Measurements from ENCODE around the gene OR51B5.
"Not testable (repeated sequence)": the region's sequence is repeated elsewhere in the genome, so short reads cannot be mapped to it uniquely, and the experiment has no call there.

Gene OR51B5

DNA sequence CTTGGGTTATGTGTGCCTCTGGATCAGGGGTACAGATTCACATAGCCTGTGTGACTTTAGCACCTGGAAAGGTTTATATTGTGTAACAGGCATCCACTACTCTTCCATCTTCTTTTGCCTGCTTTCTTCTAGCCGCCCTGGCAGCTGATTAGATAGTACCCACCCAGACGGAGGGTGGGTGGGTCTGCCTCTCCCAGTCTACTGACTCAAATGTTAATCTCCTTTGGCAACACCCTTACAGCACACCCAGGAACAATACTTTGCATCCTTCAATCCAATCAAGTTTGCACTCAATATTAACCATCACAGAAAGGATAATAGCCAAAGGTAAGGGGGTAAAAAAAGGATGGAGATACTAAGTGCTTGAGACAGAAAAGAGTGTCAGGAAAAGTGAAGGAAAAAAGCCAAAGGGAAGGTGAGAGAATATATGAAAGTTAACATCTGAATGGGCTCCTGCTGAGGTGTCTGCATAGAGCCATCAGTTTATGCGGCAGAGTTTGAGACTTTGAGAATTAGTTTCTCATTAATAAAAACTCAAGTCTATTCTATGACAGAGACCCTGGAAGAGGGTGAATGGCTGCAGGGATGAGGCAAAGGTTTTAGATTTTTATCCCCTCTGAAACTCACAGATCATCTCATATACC is 5.3 kb upstream of the OR51B5 start:
- Histone ChIP-seq H3K36me3 (ENCODE audit: control insufficient read depth, insufficient read depth, low read length) (no peaks in the 10 kb centered on the region), H3K79me2 (ENCODE audit: control insufficient read depth, insufficient read depth, low read length) (no peaks in the 10 kb centered on the region), H3K4me1 (ENCODE audit: control insufficient read depth, low read depth, low read length) (peaks cover 3% of the 10 kb centered on the region), H2BK15ac (replicated peaks; ENCODE audit: low read depth) (no peak overlapping the region), H3K9ac (ENCODE audit: low read length) (no peak overlapping the region), H3K23ac (ENCODE audit: low read length) (no peak overlapping the region), H2BK120ac (ENCODE audit: low read depth, low read length) (no peak overlapping the region), H4K5ac (ENCODE audit: low read length) (no peak overlapping the region), H2BK5ac (ENCODE audit: low read length) (no peak overlapping the region), H3K79me1 (ENCODE audit: low read length) (no peaks in the 10 kb centered on the region), H4K8ac (ENCODE audit: low read depth, low read length) (no peak overlapping the region), H3K56ac (ENCODE audit: low read length) (no peak overlapping the region), H3K4me2 (ENCODE audit: low read length) (no peak overlapping the region), H3K4ac (ENCODE audit: low read depth, low read length) (no peak overlapping the region), H3K27ac (ENCODE audit: low read depth, low read length) (no peak overlapping the region), H3K4me3 (ENCODE audit: low read length) (no peak overlapping the region), H3K18ac (ENCODE audit: low read length) (no peak overlapping the region), H3K27me3 (ENCODE audit: insufficient read depth, low read length, poor library complexity) (no peaks in the 10 kb centered on the region), H2AK5ac (ENCODE audit: low read length) (no peak overlapping the region)
- WGBS (ENCODE audit: extremely low coverage, insufficient coverage, low lambda C conversion rate) = no CpG with 5 or more reads among the region's 3 CpGs
- no peak for DNase-seq

DNA sequence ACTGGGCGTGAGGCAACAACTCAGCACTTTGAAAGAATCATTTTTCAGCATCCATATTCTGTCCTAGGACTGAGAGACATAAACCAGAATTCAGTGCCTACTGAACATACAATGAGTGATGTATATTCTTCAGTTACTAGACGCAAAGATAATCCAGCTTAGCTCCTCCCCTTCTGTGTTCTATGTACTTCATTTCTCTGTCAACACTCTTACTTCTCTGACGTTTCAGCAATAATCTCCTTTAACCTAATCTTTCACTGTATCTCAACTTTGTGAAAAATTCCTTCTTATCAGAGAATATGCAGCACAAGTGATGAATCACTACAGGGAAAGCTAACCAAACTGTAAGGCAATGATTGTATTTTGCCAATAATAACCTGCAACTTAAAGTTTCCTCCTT is 2.5 kb upstream of the OR51B5 start:
- no CpG with 5 or more reads among the region's 3 CpGs for WGBS (ENCODE audit: extremely low coverage, insufficient coverage, low lambda C conversion rate)
- H3K18ac ChIP-seq (ENCODE audit: low read length) = no peak overlapping the region
- no peaks in the 10 kb centered on the region for H3K36me3 ChIP-seq (ENCODE audit: control insufficient read depth, insufficient read depth, low read length)
- no peak overlapping the region for H3K4me3 ChIP-seq (ENCODE audit: low read length)
- no peak overlapping the region for H4K5ac ChIP-seq (ENCODE audit: low read length)
- no peak overlapping the region for H3K4me2 ChIP-seq (ENCODE audit: low read length)
- no peak overlapping the region for H3K4ac ChIP-seq (ENCODE audit: low read depth, low read length)
- H3K23ac ChIP-seq (ENCODE audit: low read length) = no peak overlapping the region
- no peak overlapping the region for H2AK5ac ChIP-seq (ENCODE audit: low read length)
- H3K79me2 ChIP-seq (ENCODE audit: control insufficient read depth, insufficient read depth, low read length) = no peaks in the 10 kb centered on the region
- H2BK5ac ChIP-seq (ENCODE audit: low read length) = no peak overlapping the region
- H4K8ac ChIP-seq (ENCODE audit: low read depth, low read length) = no peak overlapping the region
- peaks cover 3% of the 10 kb centered on the region for H3K4me1 ChIP-seq (ENCODE audit: control insufficient read depth, low read depth, low read length)
- H2BK120ac ChIP-seq (ENCODE audit: low read depth, low read length) = no peak overlapping the region
- no peak overlapping the region for H3K9ac ChIP-seq (ENCODE audit: low read length)
- no peak overlapping the region for H2BK15ac ChIP-seq (replicated peaks; ENCODE audit: low read depth)
- H3K56ac ChIP-seq (ENCODE audit: low read length) = no peak overlapping the region
- H3K27me3 ChIP-seq (ENCODE audit: insufficient read depth, low read length, poor library complexity) = no peaks in the 10 kb centered on the region
- H3K27ac ChIP-seq (ENCODE audit: low read depth, low read length) = no peak overlapping the region
- no peak for DNase-seq
- H3K79me1 ChIP-seq (ENCODE audit: low read length) = no peaks in the 10 kb centered on the region

DNA sequence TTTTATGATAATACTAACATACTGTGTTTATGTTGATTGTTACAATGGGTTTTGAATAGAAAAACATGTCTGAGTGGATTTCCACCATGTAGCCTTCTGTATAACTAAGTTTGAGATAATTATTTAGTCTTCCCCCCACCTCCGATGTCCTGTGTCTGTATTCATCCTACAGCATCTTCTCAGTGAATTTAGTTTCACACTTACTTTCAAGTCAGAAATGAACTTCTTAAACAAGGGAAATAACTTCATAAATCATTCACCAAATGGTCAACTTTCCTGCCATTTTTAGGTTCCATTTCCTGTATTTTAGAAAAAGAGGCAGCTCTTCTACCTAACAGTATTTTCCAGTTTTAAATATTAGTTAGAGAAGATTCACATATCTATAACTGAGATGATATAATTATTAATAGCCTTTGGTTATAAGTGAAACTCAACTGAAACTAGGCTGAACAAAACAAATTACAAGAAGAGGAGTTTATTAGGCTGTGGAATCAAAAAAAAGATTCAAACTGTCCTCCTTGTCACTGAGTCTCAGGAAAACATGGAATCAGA is 3.5 kb downstream of the OR51B5 start:
- no peak overlapping the region for H4K5ac ChIP-seq (ENCODE audit: low read length)
- H3K4me1 ChIP-seq (ENCODE audit: control insufficient read depth, low read depth, low read length) = peaks cover 3% of the 10 kb centered on the region
- H3K9ac ChIP-seq (ENCODE audit: low read length) = no peak overlapping the region
- no peak overlapping the region for H3K56ac ChIP-seq (ENCODE audit: low read length)
- no peak overlapping the region for H3K4me3 ChIP-seq (ENCODE audit: low read length)
- no CpG with 5 or more reads among the region's 1 CpG for WGBS (ENCODE audit: extremely low coverage, insufficient coverage, low lambda C conversion rate)
- H3K4me2 ChIP-seq (ENCODE audit: low read length) = no peak overlapping the region
- no peak overlapping the region for H2BK15ac ChIP-seq (replicated peaks; ENCODE audit: low read depth)
- no peaks in the 10 kb centered on the region for H3K79me1 ChIP-seq (ENCODE audit: low read length)
- H3K36me3 ChIP-seq (ENCODE audit: control insufficient read depth, insufficient read depth, low read length) = no peaks in the 10 kb centered on the region
- no peak overlapping the region for H3K18ac ChIP-seq (ENCODE audit: low read length)
- H4K8ac ChIP-seq (ENCODE audit: low read depth, low read length) = no peak overlapping the region
- no peak overlapping the region for H2BK5ac ChIP-seq (ENCODE audit: low read length)
- H3K79me2 ChIP-seq (ENCODE audit: control insufficient read depth, insufficient read depth, low read length) = no peaks in the 10 kb centered on the region
- H2AK5ac ChIP-seq (ENCODE audit: low read length) = no peak overlapping the region
- H3K27ac ChIP-seq (ENCODE audit: low read depth, low read length) = no peak overlapping the region
- no peak overlapping the region for H3K23ac ChIP-seq (ENCODE audit: low read length)
- DNase-seq = no peak
- H3K4ac ChIP-seq (ENCODE audit: low read depth, low read length) = no peak overlapping the region
- H3K27me3 ChIP-seq (ENCODE audit: insufficient read depth, low read length, poor library complexity) = no peaks in the 10 kb centered on the region
- H2BK120ac ChIP-seq (ENCODE audit: low read depth, low read length) = no peak overlapping the region

DNA sequence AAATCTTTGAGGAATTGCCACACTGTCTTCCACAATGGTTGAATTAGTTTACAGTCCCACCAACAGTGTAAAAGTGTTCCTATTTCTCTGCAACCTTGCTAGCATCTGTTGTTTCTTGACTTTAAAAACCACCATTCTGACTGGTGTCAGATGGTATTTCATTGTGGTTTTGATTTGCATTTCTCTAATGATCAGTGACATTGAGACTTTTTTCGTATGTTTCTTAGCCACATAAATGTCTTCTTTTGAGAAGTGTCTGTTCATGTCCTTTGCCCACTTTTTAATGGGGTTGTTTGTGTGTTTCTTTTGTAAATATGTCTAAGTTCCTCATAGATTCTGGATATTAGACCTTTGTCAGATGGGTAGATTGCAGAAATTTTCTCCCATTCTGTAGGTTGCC is 6.1 kb downstream of the OR51B5 start:
- H3K79me2 ChIP-seq (ENCODE audit: control insufficient read depth, insufficient read depth, low read length); H3K18ac ChIP-seq (ENCODE audit: low read length); H3K23ac ChIP-seq (ENCODE audit: low read length); H3K79me1 ChIP-seq (ENCODE audit: low read length); H3K27ac ChIP-seq (ENCODE audit: low read depth, low read length); H3K4me2 ChIP-seq (ENCODE audit: low read length); H3K4me3 ChIP-seq (ENCODE audit: low read length); H3K9ac ChIP-seq (ENCODE audit: low read length); H3K4ac ChIP-seq (ENCODE audit: low read depth, low read length); H2BK5ac ChIP-seq (ENCODE audit: low read length); H3K56ac ChIP-seq (ENCODE audit: low read length); H4K8ac ChIP-seq (ENCODE audit: low read depth, low read length); H2BK120ac ChIP-seq (ENCODE audit: low read depth, low read length); H3K27me3 ChIP-seq (ENCODE audit: insufficient read depth, low read length, poor library complexity); H2BK15ac ChIP-seq (replicated peaks; ENCODE audit: low read depth); H4K5ac ChIP-seq (ENCODE audit: low read length); H3K4me1 ChIP-seq (ENCODE audit: control insufficient read depth, low read depth, low read length); DNase-seq; H2AK5ac ChIP-seq (ENCODE audit: low read length); H3K36me3 ChIP-seq (ENCODE audit: control insufficient read depth, insufficient read depth, low read length): not testable (repeated sequence)
- WGBS (ENCODE audit: extremely low coverage, insufficient coverage, low lambda C conversion rate) = no CpG with 5 or more reads among the region's 1 CpG

DNA sequence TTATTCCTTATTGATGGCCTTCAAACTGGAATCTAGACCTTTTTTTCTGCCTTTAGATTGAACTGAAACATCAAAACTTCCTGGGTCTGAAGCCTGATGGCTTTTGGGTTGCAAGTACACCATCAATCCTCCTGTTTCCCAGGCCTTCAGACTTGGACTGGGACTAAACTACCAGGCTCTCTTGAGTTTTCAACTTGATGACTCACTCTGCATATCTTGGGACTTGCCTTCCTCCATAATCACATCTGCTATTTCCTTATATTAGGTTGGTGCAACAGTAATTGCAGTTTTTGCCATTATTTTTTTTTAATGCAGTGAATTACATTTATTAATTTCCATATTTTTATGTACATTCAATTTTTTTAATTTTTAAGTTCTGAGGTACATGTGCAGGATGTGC is 7.0 kb downstream of the OR51B5 start:
- no peak for DNase-seq
- Histone ChIP-seq H3K79me2 (ENCODE audit: control insufficient read depth, insufficient read depth, low read length) (no peaks in the 10 kb centered on the region), H2BK5ac (ENCODE audit: low read length) (no peak overlapping the region), H3K56ac (ENCODE audit: low read length) (no peak overlapping the region), H3K23ac (ENCODE audit: low read length) (no peak overlapping the region), H3K79me1 (ENCODE audit: low read length) (no peaks in the 10 kb centered on the region), H3K9ac (ENCODE audit: low read length) (no peak overlapping the region), H4K5ac (ENCODE audit: low read length) (no peak overlapping the region), H3K18ac (ENCODE audit: low read length) (no peak overlapping the region), H3K4ac (ENCODE audit: low read depth, low read length) (no peak overlapping the region), H3K36me3 (ENCODE audit: control insufficient read depth, insufficient read depth, low read length) (no peaks in the 10 kb centered on the region), H3K4me1 (ENCODE audit: control insufficient read depth, low read depth, low read length) (no peaks in the 10 kb centered on the region), H3K27ac (ENCODE audit: low read depth, low read length) (no peak overlapping the region), H2AK5ac (ENCODE audit: low read length) (no peak overlapping the region), H2BK15ac (replicated peaks; ENCODE audit: low read depth) (no peak overlapping the region), H3K4me3 (ENCODE audit: low read length) (no peak overlapping the region), H3K4me2 (ENCODE audit: low read length) (no peak overlapping the region), H4K8ac (ENCODE audit: low read depth, low read length) (no peak overlapping the region), H2BK120ac (ENCODE audit: low read depth, low read length) (no peak overlapping the region), H3K27me3 (ENCODE audit: insufficient read depth, low read length, poor library complexity) (no peaks in the 10 kb centered on the region)

DNA sequence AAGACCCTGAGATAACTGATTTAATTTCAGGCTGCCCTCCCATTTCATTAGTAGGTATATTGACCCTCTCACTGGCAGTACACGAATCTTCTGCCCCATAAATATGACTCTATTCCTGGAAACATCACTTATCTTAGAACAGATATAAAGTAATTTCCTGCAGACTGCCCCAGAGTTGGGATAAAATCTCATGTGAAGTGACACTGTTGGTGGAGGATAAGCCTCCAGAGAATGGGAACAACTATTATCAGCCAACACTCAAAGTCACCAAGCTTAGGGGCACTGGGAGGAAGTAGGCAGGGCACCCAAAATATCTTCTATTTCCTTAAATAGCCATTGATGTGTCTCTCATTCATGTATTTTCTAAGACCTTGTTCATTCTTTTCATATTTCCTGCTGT is 8.2 kb downstream of the OR51B5 start:
- Histone ChIP-seq H3K4me3 (ENCODE audit: low read length) (no peak overlapping the region), H3K4ac (ENCODE audit: low read depth, low read length) (no peak overlapping the region), H3K4me2 (ENCODE audit: low read length) (no peak overlapping the region), H2BK120ac (ENCODE audit: low read depth, low read length) (no peak overlapping the region), H3K4me1 (ENCODE audit: control insufficient read depth, low read depth, low read length) (no peaks in the 10 kb centered on the region), H3K18ac (ENCODE audit: low read length) (no peak overlapping the region), H2BK5ac (ENCODE audit: low read length) (no peak overlapping the region), H3K79me2 (ENCODE audit: control insufficient read depth, insufficient read depth, low read length) (no peaks in the 10 kb centered on the region), H4K8ac (ENCODE audit: low read depth, low read length) (no peak overlapping the region), H3K27ac (ENCODE audit: low read depth, low read length) (no peak overlapping the region), H4K5ac (ENCODE audit: low read length) (no peak overlapping the region), H2BK15ac (replicated peaks; ENCODE audit: low read depth) (no peak overlapping the region), H3K23ac (ENCODE audit: low read length) (no peak overlapping the region), H3K79me1 (ENCODE audit: low read length) (no peaks in the 10 kb centered on the region), H3K27me3 (ENCODE audit: insufficient read depth, low read length, poor library complexity) (no peaks in the 10 kb centered on the region), H2AK5ac (ENCODE audit: low read length) (no peak overlapping the region), H3K56ac (ENCODE audit: low read length) (no peak overlapping the region), H3K36me3 (ENCODE audit: control insufficient read depth, insufficient read depth, low read length) (no peaks in the 10 kb centered on the region), H3K9ac (ENCODE audit: low read length) (no peak overlapping the region)
- no peak for DNase-seq
- no CpG with 5 or more reads among the region's 1 CpG for WGBS (ENCODE audit: extremely low coverage, insufficient coverage, low lambda C conversion rate)
